ENCODE data around the gene AGFG2. TPM values are rescaled to one million over a fixed set of nuclear protein-coding genes. Genes with fewer than 3 reads are reported as not detected.

AGFG2 gene
- total RNA-seq, 1 experiment from 2014 or later, result 11.2 TPM

GRCh38 chr7:100570954-100571828 lies 32.2 kb downstream of the AGFG2 start:
- TF ChIP-seq CTCF (conservative IDR thresholded peaks at IDR 0.05), result no peak
- Histone ChIP-seq H2BK120ac (ENCODE audit: low read depth, low read length, poor library complexity, severe bottlenecking) (no peak overlapping the region), H3K4me1 (ENCODE audit: insufficient read depth, low read length) (peaks cover 9% of the 10 kb centered on the region; the same call in 1 of the 2 replicates), H3K18ac (ENCODE audit: insufficient read length, low read depth, low read length) (no peak overlapping the region), H3K79me2 (ENCODE audit: insufficient read depth, low read length) (no peaks in the 10 kb centered on the region), H3K14ac (ENCODE audit: insufficient read depth, low read length) (no peak overlapping the region; the same call in 1 of the 2 replicates), H4K5ac (ENCODE audit: insufficient read length, low read depth, low read length) (no peak overlapping the region), H3K23ac (ENCODE audit: insufficient read length, low read depth, low read length) (no peak overlapping the region), H2BK5ac (ENCODE audit: insufficient read length, low read length) (no peak overlapping the region), H2AFZ (ENCODE audit: low read length) (no peak overlapping the region), H3K27me3 (ENCODE audit: insufficient read depth, low read length) (no peaks in the 10 kb centered on the region), H3K4ac (ENCODE audit: low read depth, low read length) (no peak overlapping the region), H3K9ac (ENCODE audit: extremely low read depth, insufficient read length, low read length) (no peak overlapping the region), H3K27ac (ENCODE audit: insufficient read length, low read depth, low read length) (no peak overlapping the region), H3T11ph (ENCODE audit: low read length) (no peak overlapping the region), H3K23me2 (ENCODE audit: insufficient read length, low read depth, low read length, poor library complexity, severe bottlenecking) (peaks cover 9% of the 10 kb centered on the region), H4K91ac (ENCODE audit: insufficient read length, low read depth, low read length) (no peak overlapping the region), H2BK20ac (ENCODE audit: low read depth, low read length, poor library complexity, severe bottlenecking) (no peak overlapping the region), H3K79me1 (ENCODE audit: insufficient read depth, low read depth, low read length, poor library complexity, severe bottlenecking) (no peaks in the 10 kb centered on the region), H4K8ac (replicated peaks; ENCODE audit: insufficient read length, low read depth, low read length) (no peak overlapping the region), H2BK15ac (ENCODE audit: low read depth, low read length) (no peak overlapping the region), H3K4me2 (ENCODE audit: insufficient read depth, insufficient read length, low read length) (no peak overlapping the region), H4K20me1 (ENCODE audit: control insufficient read depth, insufficient read depth, insufficient read length) (no peaks in the 10 kb centered on the region), H2BK12ac (ENCODE audit: insufficient read length, low read depth, low read length) (no peak overlapping the region), H2AK5ac (ENCODE audit: insufficient read length, low read length) (no peak overlapping the region), H3K9me3 (ENCODE audit: control insufficient read depth, low read depth, low read length) (no peaks in the 10 kb centered on the region), H3K56ac (ENCODE audit: insufficient read length, low read depth, low read length) (no peak overlapping the region)
- DNase-seq, result peak; percentile 79
- H3K27me3 Mint-ChIP-seq (ENCODE audit: low read depth), result peaks cover 5% of the 10 kb centered on the region
- no CpG with 5 or more reads among the region's 26 CpGs for WGBS (ENCODE audit: extremely low coverage, insufficient read length, low lambda C conversion rate)
- H3K4me1 Mint-ChIP-seq, result peaks cover 29 to 31% of the 10 kb centered on the region in 2 experiments
- H3K27ac Mint-ChIP-seq, result peak overlapping the region; percentile 77 to 93 (median 91); a peak in 4 of 7 replicates
- peaks cover 0 to 2% of the 10 kb centered on the region in 2 experiments; a peak in 1 of 5 replicates for H3K9me3 Mint-ChIP-seq
- peak overlapping the region; percentile 41 to 63; a peak in 3 of 5 replicates for H3K4me3 Mint-ChIP-seq
- H3K36me3 Mint-ChIP-seq (ENCODE audit: insufficient read depth in 1 of 3, low read depth in 3 of 3), result peaks cover 2 to 10% (median 8%) of the 10 kb centered on the region in 3 experiments; a peak in 4 of 7 replicates
